Memory B cell (primary cell): ENCODE data around the gene BROX.
A peak's percentile ranks its signal among the peaks of the same experiment; 100 is the strongest.
"Not testable (repeated sequence)": the region's sequence is repeated elsewhere in the genome, so short reads cannot be mapped to it uniquely, and the experiment has no call there.

Experiments used
- ATAC-seq: fragments of 150-1000 bp; cut with Tn5 transposase; 2 replicates; pipeline ENCODE4 v1.10.0; 2021; ENCODE audit warnings: low read depth, mild to moderate bottlenecking, moderate library complexity
- DNase-seq, 2 donors: peaks; one replicate each; pipeline ENCODE4 v3.0.0; 2022; ENCODE audit warnings: low spot score in 2 of 2
- H3K27ac Mint-ChIP-seq: one replicate; pipeline ENCODE4 v1.8.0; 2022; ENCODE audit warnings: mild to moderate bottlenecking, moderate library complexity, mixed read lengths
- H3K27me3 Mint-ChIP-seq: one replicate; pipeline ENCODE4 v1.8.0; 2022; ENCODE audit warnings: mixed read lengths
- H3K36me3 Mint-ChIP-seq: one replicate; pipeline ENCODE4 v1.8.0; 2022; ENCODE audit warnings: mild to moderate bottlenecking, mixed read lengths
- H3K4me1 Mint-ChIP-seq: one replicate; pipeline ENCODE4 v1.8.0; 2022; ENCODE audit warnings: mixed read lengths
- H3K4me3 Mint-ChIP-seq: one replicate; pipeline ENCODE4 v1.8.0; 2022; ENCODE audit warnings: mild to moderate bottlenecking, moderate library complexity, mixed read lengths
- H3K9me3 Mint-ChIP-seq: one replicate; pipeline ENCODE4 v1.8.0; 2022; ENCODE audit warnings: mixed read lengths

BROX gene

DNA sequence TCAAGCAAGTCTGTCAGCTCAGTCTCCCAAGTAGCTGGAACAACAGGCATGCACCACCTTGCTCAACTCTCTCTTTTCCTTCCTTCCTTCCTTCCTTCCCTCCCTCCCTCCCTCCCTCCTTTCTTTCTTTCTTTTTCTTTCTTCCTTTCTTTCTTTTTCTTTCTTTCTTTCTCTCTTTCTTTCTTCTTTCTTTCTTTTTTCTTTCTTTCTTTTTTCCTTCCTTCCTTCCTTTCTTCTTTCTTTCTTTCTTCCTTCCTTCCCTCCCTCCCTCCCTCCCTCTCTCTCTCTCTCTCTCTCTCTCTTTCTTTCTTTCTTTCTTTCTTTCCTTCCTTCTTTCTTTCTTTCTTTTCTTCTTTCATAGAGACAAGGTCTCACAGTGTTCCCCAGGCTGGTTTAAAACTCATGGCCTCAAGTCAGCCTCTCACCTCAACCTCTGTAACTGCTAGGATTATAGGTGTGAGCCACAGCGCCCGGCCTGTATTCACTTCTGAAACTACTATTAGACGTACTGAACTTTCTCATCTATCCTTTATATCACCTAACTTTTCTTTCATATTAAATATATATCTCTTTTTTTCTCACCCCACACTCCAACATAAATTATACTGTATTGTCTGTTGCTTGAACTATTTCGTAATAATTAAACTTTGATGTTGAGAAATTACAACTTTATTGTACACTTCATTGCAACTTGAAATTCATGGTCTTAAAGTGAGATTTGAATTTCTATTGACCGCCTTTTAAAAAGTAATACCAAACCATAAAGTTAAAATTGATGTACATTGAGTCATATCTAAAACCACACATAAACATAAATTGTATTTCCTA, 29.5 kb downstream of the BROX start:
- H3K9me3 Mint-ChIP-seq, ATAC-seq, DNase-seq, H3K27me3 Mint-ChIP-seq: not testable (repeated sequence)
- Mint-ChIP-seq H3K4me3 (peak overlapping the region; percentile 81), H3K36me3 (peaks cover 15% of the 10 kb centered on the region), H3K27ac (peak overlapping the region; percentile 80), H3K4me1 (peaks cover 16% of the 10 kb centered on the region)

DNA sequence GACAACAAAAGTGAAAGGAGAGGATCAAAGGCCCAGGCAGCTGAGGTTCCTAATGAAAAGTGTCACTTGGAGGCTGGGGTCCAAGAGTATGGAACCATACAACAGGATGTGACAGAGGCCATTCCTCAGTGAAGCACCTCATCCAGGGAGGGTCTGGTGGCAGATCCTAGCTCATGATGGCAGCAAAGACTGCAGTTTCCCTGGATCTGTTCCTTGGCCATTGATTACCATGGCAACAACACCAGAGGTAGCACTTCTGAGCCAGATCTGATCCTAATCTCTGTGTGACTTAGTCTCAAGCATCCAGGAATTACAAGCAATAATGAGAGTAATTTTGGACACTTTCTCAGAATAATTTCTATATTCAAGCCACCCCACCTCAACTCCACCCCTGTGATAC, 37.6 kb downstream of the BROX start:
- DNase-seq, result no peak
- no peak overlapping the region for H3K4me3 Mint-ChIP-seq
- H3K27me3 Mint-ChIP-seq, result no peaks in the 10 kb centered on the region
- H3K4me1 Mint-ChIP-seq, result peaks cover 34% of the 10 kb centered on the region
- peaks cover 21% of the 10 kb centered on the region for H3K36me3 Mint-ChIP-seq
- no peaks in the 10 kb centered on the region for H3K9me3 Mint-ChIP-seq
- H3K27ac Mint-ChIP-seq, result peak overlapping the region; percentile 88
- no peak for ATAC-seq

GRCh38 chr1:222750651-222751050, 38.3 kb downstream of the BROX start:
- peak overlapping the region; percentile 88 for H3K27ac Mint-ChIP-seq
- H3K9me3 Mint-ChIP-seq, result no peaks in the 10 kb centered on the region
- DNase-seq, result no peak
- H3K36me3 Mint-ChIP-seq, result peaks cover 21% of the 10 kb centered on the region
- H3K4me3 Mint-ChIP-seq, result no peak overlapping the region
- H3K4me1 Mint-ChIP-seq, result peaks cover 37% of the 10 kb centered on the region
- H3K27me3 Mint-ChIP-seq, result no peaks in the 10 kb centered on the region
- peak; percentile 91 for ATAC-seq

GRCh38 chr1:222751255-222751654, 38.9 kb downstream of the BROX start:
- Mint-ChIP-seq H3K4me3 (peak overlapping the region; percentile 41), H3K36me3 (peaks cover 17% of the 10 kb centered on the region), H3K27me3 (no peaks in the 10 kb centered on the region), H3K27ac (peak overlapping the region; percentile 88), H3K9me3 (no peaks in the 10 kb centered on the region), H3K4me1 (peaks cover 40% of the 10 kb centered on the region)
- no peak for ATAC-seq
- no peak for DNase-seq

GRCh38 chr1:222754366-222755139, 42.2 kb downstream of the BROX start:
- ATAC-seq (no peak), DNase-seq (no peak)
- Mint-ChIP-seq H3K36me3 (peaks cover 11% of the 10 kb centered on the region), H3K4me3 (no peak overlapping the region), H3K9me3 (no peaks in the 10 kb centered on the region), H3K4me1 (peaks cover 29% of the 10 kb centered on the region), H3K27me3 (no peaks in the 10 kb centered on the region), H3K27ac (no peak overlapping the region)

GRCh38 chr1:222757646-222758268, 45.4 kb downstream of the BROX start:
- Mint-ChIP-seq H3K4me3 (no peak overlapping the region), H3K9me3 (peaks cover 2% of the 10 kb centered on the region), H3K4me1 (peaks cover 17% of the 10 kb centered on the region), H3K36me3 (peaks cover 14% of the 10 kb centered on the region), H3K27ac (no peak overlapping the region), H3K27me3 (no peaks in the 10 kb centered on the region)
- DNase-seq (no peak), ATAC-seq (no peak)

DNA sequence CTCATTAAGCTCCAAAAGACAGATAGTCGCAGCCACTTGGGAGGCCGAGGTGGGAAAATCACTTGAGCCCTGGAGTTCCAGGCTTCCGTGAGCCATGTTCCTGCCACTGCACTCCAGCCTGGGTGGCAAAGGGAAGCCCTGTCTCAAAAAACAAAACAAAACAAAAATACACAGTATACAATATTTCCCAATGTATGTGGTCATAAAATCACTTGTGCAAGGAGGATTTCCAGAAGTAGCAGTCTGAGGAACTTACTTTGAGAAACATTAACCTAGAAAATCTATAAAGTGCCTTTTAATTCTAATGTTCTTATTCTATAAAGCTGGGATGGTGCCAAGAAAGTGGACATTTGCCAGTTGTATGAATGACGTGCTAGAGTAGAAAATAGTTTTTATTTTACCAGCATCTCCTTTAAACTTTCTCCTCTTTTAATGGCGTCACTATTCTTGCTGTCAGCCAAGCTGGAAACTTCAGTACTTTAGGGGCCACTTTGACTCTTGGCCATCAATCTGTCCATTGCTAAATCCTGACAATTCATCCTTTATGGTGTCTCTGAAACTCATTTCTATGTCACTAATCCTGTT, 47.2 kb downstream of the BROX start:
- Mint-ChIP-seq H3K4me1 (peaks cover 17% of the 10 kb centered on the region), H3K27ac (no peak overlapping the region), H3K9me3 (peaks cover 2% of the 10 kb centered on the region), H3K27me3 (no peaks in the 10 kb centered on the region), H3K36me3 (peaks cover 16% of the 10 kb centered on the region), H3K4me3 (no peak overlapping the region)
- ATAC-seq (no peak), DNase-seq (no peak)

DNA sequence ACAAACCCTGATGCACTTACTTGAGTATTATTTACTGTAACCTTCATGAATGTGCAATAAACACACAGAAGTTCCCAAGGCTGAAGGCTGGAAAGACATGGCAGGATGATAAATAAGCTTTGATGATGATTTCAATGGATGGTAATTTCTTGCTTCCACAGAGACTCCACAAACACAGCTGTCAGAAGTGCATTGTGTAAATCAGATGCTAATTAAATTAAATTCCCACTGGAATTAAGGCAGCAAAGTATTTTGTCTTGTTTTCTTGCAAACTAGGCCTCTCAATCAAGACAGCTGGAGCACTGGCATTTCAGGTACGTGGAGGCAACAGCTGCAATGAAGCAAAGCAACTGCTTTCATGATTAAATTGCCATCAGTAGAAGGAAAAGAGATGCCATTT, 48.7 kb downstream of the BROX start:
- Mint-ChIP-seq H3K27me3 (no peaks in the 10 kb centered on the region), H3K4me1 (peaks cover 12% of the 10 kb centered on the region), H3K4me3 (no peak overlapping the region), H3K36me3 (peaks cover 18% of the 10 kb centered on the region), H3K27ac (no peak overlapping the region), H3K9me3 (peaks cover 2% of the 10 kb centered on the region)
- ATAC-seq, result no peak
- DNase-seq, result no peak

GRCh38 chr1:222762178-222762577, 49.8 kb downstream of the BROX start:
- peaks cover 18% of the 10 kb centered on the region for H3K36me3 Mint-ChIP-seq
- H3K27me3 Mint-ChIP-seq, H3K9me3 Mint-ChIP-seq: not testable (repeated sequence)

DNA sequence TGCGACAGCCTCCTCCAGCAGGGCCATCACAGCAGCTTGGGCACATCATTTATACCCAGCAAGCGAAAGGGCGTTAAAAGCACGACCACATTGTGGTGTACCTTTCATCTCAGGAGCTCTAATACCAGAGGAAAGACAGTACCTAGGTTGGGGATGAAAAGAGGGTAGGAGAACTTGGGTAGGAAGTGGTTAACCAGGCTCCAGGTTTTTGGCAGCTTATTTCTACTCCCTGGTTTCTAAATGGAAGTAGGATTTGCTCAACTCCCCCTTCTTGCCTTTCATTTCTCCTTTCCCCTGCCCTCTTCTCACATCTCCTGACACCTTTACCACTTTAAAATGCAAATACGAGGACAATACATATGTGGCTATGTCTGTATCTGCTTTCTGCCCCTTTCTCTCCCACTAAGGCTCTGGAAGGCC, 54.8 kb downstream of the BROX start:
- H3K4me1 Mint-ChIP-seq, result peaks cover 20% of the 10 kb centered on the region
- H3K9me3 Mint-ChIP-seq, result peaks cover 13% of the 10 kb centered on the region
- no peaks in the 10 kb centered on the region for H3K27me3 Mint-ChIP-seq
- no peak for DNase-seq
- no peak overlapping the region for H3K4me3 Mint-ChIP-seq
- H3K27ac Mint-ChIP-seq, result peak overlapping the region; percentile 53
- H3K36me3 Mint-ChIP-seq, result peaks cover 16% of the 10 kb centered on the region
- no peak for ATAC-seq

More at GRCh38 chr1:222762178-222762577, 49.8 kb downstream of the BROX start:
- peaks cover 12% of the 10 kb centered on the region for H3K4me1 Mint-ChIP-seq
- not testable (repeated sequence) for ATAC-seq, DNase-seq, H3K27ac Mint-ChIP-seq, H3K4me3 Mint-ChIP-seq

DNA sequence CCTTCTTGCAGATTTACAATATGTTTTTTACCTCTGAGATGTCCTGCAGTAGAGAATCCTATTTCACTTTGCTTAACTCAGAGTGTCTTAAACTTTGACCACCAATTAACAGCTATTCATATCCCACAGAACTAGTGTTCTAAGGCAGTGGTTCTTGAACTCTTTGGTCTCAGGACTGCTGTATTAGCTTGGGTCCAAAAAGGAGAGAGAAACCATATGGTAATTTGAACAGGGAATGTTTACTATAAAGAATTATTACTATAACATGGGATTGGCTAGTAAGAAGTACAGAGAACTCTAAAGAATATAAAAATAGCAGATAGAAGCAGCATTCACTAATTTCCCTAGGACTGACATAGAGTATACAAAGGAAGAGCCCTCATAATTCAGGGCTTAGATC, 56.2 kb downstream of the BROX start:
- no peaks in the 10 kb centered on the region for H3K27me3 Mint-ChIP-seq
- no peak overlapping the region for H3K4me3 Mint-ChIP-seq
- H3K27ac Mint-ChIP-seq, result peak overlapping the region; percentile 8
- H3K36me3 Mint-ChIP-seq, result peaks cover 16% of the 10 kb centered on the region
- no peak for ATAC-seq
- peaks cover 13% of the 10 kb centered on the region for H3K9me3 Mint-ChIP-seq
- DNase-seq, result no peak
- peaks cover 29% of the 10 kb centered on the region for H3K4me1 Mint-ChIP-seq

GRCh38 chr1:222769181-222769580, 56.8 kb downstream of the BROX start:
- Mint-ChIP-seq H3K36me3 (peaks cover 15% of the 10 kb centered on the region), H3K4me3 (no peak overlapping the region), H3K27me3 (no peaks in the 10 kb centered on the region), H3K27ac (no peak overlapping the region), H3K9me3 (peaks cover 13% of the 10 kb centered on the region), H3K4me1 (peaks cover 27% of the 10 kb centered on the region)
- DNase-seq (no peak), ATAC-seq (no peak)

DNA sequence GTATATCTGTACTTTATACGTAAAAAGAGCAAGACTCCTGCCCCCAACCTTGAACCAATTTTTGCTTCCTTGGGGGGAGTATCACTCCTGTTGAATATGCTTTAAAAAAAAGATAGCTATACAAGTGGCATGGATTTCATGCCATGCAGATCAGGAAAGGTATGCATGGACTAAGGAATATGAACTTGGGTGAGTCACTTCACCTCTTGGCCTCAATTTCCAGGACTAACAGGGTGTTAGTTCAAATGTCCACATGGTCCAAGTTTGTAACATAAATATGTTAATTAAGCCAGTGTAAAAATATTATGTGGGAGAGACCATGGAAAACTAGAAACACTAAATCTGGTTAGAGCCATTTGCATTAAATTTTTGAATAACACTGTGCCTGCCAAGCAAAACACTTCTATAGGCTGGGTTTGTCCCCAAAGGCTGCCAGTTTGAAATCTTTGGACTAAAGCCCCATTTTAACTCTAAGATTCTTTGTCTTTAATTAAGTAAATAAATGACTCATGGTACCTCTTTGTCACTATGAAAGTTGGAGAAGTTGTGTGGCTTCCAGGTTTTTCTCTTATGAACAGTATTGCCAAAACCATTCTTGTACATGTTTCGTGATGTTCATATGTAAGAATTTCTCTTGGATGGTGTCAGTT, 57.7 kb downstream of the BROX start:
- no peak for DNase-seq
- peak overlapping the region; percentile 1 for H3K4me3 Mint-ChIP-seq
- H3K27me3 Mint-ChIP-seq, result no peaks in the 10 kb centered on the region
- H3K27ac Mint-ChIP-seq, result peak overlapping the region; percentile 49
- peaks cover 30% of the 10 kb centered on the region for H3K4me1 Mint-ChIP-seq
- H3K9me3 Mint-ChIP-seq, result peaks cover 15% of the 10 kb centered on the region
- H3K36me3 Mint-ChIP-seq, result peaks cover 12% of the 10 kb centered on the region
- ATAC-seq, result no peak
